Large intestine (tissue), 3 donors: Measurements from ENCODE around the gene MST1R. TPM values are rescaled to one million over a fixed set of nuclear protein-coding genes. Genes with fewer than 3 reads are reported as not detected.

Experiments
- DNase-seq, 2 donors: peaks; one replicate each; pipeline versions ENCODE4 v3.0.0 to v3.0.0-alpha.2; 2013
- H3K27ac ChIP-seq: one replicate; pipeline ENCODE4 v1.5.1; 2013; ENCODE audit warnings: low read length
- H3K27me3 ChIP-seq: 2 replicates; pipeline ENCODE4 v1.6.1; 2013; ENCODE audit warnings: low read length; ENCODE audit not compliant: control insufficient read depth, insufficient read depth
- H3K36me3 ChIP-seq: 2 replicates; pipeline ENCODE4 v1.6.1; 2013; ENCODE audit warnings: low read length; ENCODE audit not compliant: control insufficient read depth, insufficient read depth
- H3K4me1 ChIP-seq: one replicate; pipeline ENCODE4 v1.6.1; 2013; ENCODE audit warnings: low read length; ENCODE audit not compliant: control insufficient read depth, insufficient read depth
- H3K4me3 ChIP-seq: one replicate; pipeline ENCODE4 v1.5.1; 2013; ENCODE audit warnings: low read length
- H3K9me3 ChIP-seq: one replicate; pipeline ENCODE4 v1.6.1; 2013; ENCODE audit warnings: mild to moderate bottlenecking, low read depth, low read length, moderate library complexity; ENCODE audit not compliant: control insufficient read depth
- WGBS: methylation state at CpG from one replicate; pipeline ENCODE4 v1.1.5; 2013; ENCODE audit warnings: low lambda C conversion rate; ENCODE audit not compliant: insufficient coverage; 5-methylcytosine and 5-hydroxymethylcytosine counted together
- polyA plus RNA-seq: library from polyadenylated mRNA; unstranded; fragments of 120-200 nt; gene quantifications from one replicate; pipeline ENCODE4 v1.2.1, GENCODE V29; 2013

MST1R gene
- polyA plus RNA-seq, 1 donor: 49.8 TPM

- Histone ChIP-seq H3K27me3 (no peaks in the 10 kb centered on the region), H3K27ac (no peak overlapping the region), H3K9me3 (no peaks in the 10 kb centered on the region), H3K36me3 (peaks cover 3% of the 10 kb centered on the region), H3K4me1 (peaks cover 15% of the 10 kb centered on the region), H3K4me3 (no peak overlapping the region)
- whole genome bisulfite sequencing: no CpG with 5 or more reads among the region's 2 CpGs
- no peak for DNase-seq
Observed at GRCh38 chr3:49840388-49840787, 63.3 kb downstream of the MST1R start.

GRCh38 chr3:49839193-49839809, 64.4 kb downstream of the MST1R start:
- H3K27ac ChIP-seq: no peak overlapping the region
- DNase-seq: peak; percentile 61 to 63

More at GRCh38 chr3:49839193-49839809, 64.4 kb downstream of the MST1R start:
- no CpG with 5 or more reads among the region's 6 CpGs for WGBS
- Histone ChIP-seq H3K27me3 (no peaks in the 10 kb centered on the region), H3K36me3 (peaks cover 6% of the 10 kb centered on the region), H3K4me1 (peaks cover 6% of the 10 kb centered on the region), H3K4me3 (no peak overlapping the region), H3K9me3 (no peaks in the 10 kb centered on the region)

Other genes with a start within 250 kb of the MST1R start
- 84.3 TPM for gene APEH, start 229.5 kb downstream of the MST1R start, polyA plus RNA-seq
- 464 TPM for gene MST1, start 214.4 kb downstream of the MST1R start, polyA plus RNA-seq
- gene RNF123, start 214.3 kb downstream of the MST1R start, polyA plus RNA-seq: 35.6 TPM
- gene AMIGO3, start 184.2 kb downstream of the MST1R start, polyA plus RNA-seq: 1.3 TPM
- 17.8 TPM for gene GMPPB, start 179.9 kb downstream of the MST1R start, polyA plus RNA-seq
- 27.1 TPM for gene IP6K1, start 117.3 kb downstream of the MST1R start, polyA plus RNA-seq
- gene CDHR4, start 104.0 kb downstream of the MST1R start, polyA plus RNA-seq: 0.10 TPM
- 4.6 TPM for gene INKA1, start 100.6 kb downstream of the MST1R start, polyA plus RNA-seq
- gene UBA7, start 89.9 kb downstream of the MST1R start, polyA plus RNA-seq: 60.4 TPM
- 7.4 TPM for gene TRAIP, start 47.3 kb downstream of the MST1R start, polyA plus RNA-seq
- 21.2 TPM for gene CAMKV, start 34.0 kb downstream of the MST1R start, polyA plus RNA-seq
- gene MON1A, start 25.9 kb upstream of the MST1R start, polyA plus RNA-seq: 19.5 TPM
- gene RBM6, start 36.3 kb upstream of the MST1R start, polyA plus RNA-seq: 153 TPM
- 272 TPM for gene RBM5, start 185.0 kb upstream of the MST1R start, polyA plus RNA-seq